HEK293 (cell line): ENCODE data around the gene GOLGA3.

Source experiments
- BCL11A ChIP-seq: fragments of 450-650 bp; formaldehyde crosslinking; IDR thresholded peaks from 2 replicates; pipeline ENCODE4 v1.5.1; 2016; ENCODE audit warnings: low read depth, missing biosample characterization, missing genetic modification characterization
- EGR2 ChIP-seq: fragments of 450-650 bp; formaldehyde crosslinking; IDR thresholded peaks from 2 replicates; pipeline ENCODE4 v1.5.1; 2016; ENCODE audit warnings: low read depth, missing biosample characterization, missing genetic modification characterization
- GLI4 ChIP-seq: fragments of 450-650 bp; formaldehyde crosslinking; IDR thresholded peaks from 2 replicates; pipeline ENCODE4 v1.5.1; 2016; ENCODE audit warnings: missing biosample characterization, missing genetic modification characterization
- GLIS2 ChIP-seq: fragments of 450-650 bp; formaldehyde crosslinking; IDR thresholded peaks from 2 replicates; pipeline ENCODE4 v1.5.1; 2016; ENCODE audit warnings: missing biosample characterization, missing genetic modification characterization
- HIC1 ChIP-seq: fragments of 450-650 bp; formaldehyde crosslinking; IDR thresholded peaks from 2 replicates; pipeline ENCODE4 v1.5.1; 2016; ENCODE audit warnings: missing biosample characterization, missing genetic modification characterization
- MZF1 ChIP-seq: fragments of 450-650 bp; formaldehyde crosslinking; IDR thresholded peaks from 2 replicates; pipeline ENCODE4 v1.5.1; 2017; ENCODE audit warnings: missing biosample characterization, missing genetic modification characterization, borderline replicate concordance
- PATZ1 ChIP-seq: fragments of 450-650 bp; formaldehyde crosslinking; IDR thresholded peaks from 2 replicates; pipeline ENCODE4 v1.5.1; 2016; ENCODE audit warnings: missing biosample characterization, missing genetic modification characterization
- SCRT2 ChIP-seq: fragments of 450-650 bp; formaldehyde crosslinking; IDR thresholded peaks from 2 replicates; pipeline ENCODE4 v1.5.1; 2016; ENCODE audit warnings: missing biosample characterization, missing genetic modification characterization
- SETDB1 ChIP-seq: IDR thresholded peaks from one replicate; pipeline ENCODE4 v1.6.1; 2017; ENCODE audit warnings: mild to moderate bottlenecking, low read length, moderate library complexity, mixed read lengths; ENCODE audit not compliant: insufficient read length
- SP7 ChIP-seq: fragments of 450-650 bp; formaldehyde crosslinking; IDR thresholded peaks from 2 replicates; pipeline ENCODE4 v1.5.1; 2016; ENCODE audit warnings: missing biosample characterization, missing genetic modification characterization
- ZBTB21 ChIP-seq: fragments of 450-650 bp; formaldehyde crosslinking; IDR thresholded peaks from 2 replicates; pipeline ENCODE4 v1.5.1; 2017; ENCODE audit warnings: missing biosample characterization, missing genetic modification characterization
- ZFP69B ChIP-seq: fragments of 450-650 bp; formaldehyde crosslinking; IDR thresholded peaks from 2 replicates; pipeline ENCODE4 v1.5.1; 2016; ENCODE audit warnings: missing biosample characterization, missing genetic modification characterization
- ZNF121 ChIP-seq: fragments of 450-650 bp; formaldehyde crosslinking; IDR thresholded peaks from 2 replicates; pipeline ENCODE4 v1.5.1; 2016; ENCODE audit warnings: missing biosample characterization, missing genetic modification characterization
- ZNF175 ChIP-seq: fragments of 450-650 bp; formaldehyde crosslinking; IDR thresholded peaks from 2 replicates; pipeline ENCODE4 v1.5.1; 2016; ENCODE audit warnings: missing biosample characterization, missing genetic modification characterization
- ZNF2 ChIP-seq: fragments of 450-650 bp; formaldehyde crosslinking; IDR thresholded peaks from 2 replicates; pipeline ENCODE4 v1.5.1; 2016; ENCODE audit warnings: missing biosample characterization, missing genetic modification characterization
- ZNF202 ChIP-seq: fragments of 450-650 bp; formaldehyde crosslinking; IDR thresholded peaks from 2 replicates; pipeline ENCODE4 v1.5.1; 2016; ENCODE audit warnings: missing biosample characterization, missing genetic modification characterization, borderline replicate concordance
- ZNF302 ChIP-seq: fragments of 450-650 bp; formaldehyde crosslinking; IDR thresholded peaks from 2 replicates; pipeline ENCODE4 v1.5.1; 2016; ENCODE audit warnings: missing biosample characterization, missing genetic modification characterization, low read depth
- ZNF335 ChIP-seq: fragments of 450-650 bp; formaldehyde crosslinking; conservative IDR thresholded peaks from 2 replicates; pipeline ENCODE4 v1.5.1; 2016; ENCODE audit warnings: missing biosample characterization, missing genetic modification characterization
- ZNF473 ChIP-seq: fragments of 450-650 bp; formaldehyde crosslinking; IDR thresholded peaks from 2 replicates; pipeline ENCODE4 v1.5.1; 2017; ENCODE audit warnings: missing biosample characterization, missing genetic modification characterization
- ZNF501 ChIP-seq: fragments of 450-650 bp; formaldehyde crosslinking; IDR thresholded peaks from 2 replicates; pipeline ENCODE4 v1.5.1; 2016; ENCODE audit warnings: missing biosample characterization, missing genetic modification characterization
- ZNF514 ChIP-seq: fragments of 450-650 bp; formaldehyde crosslinking; IDR thresholded peaks from 2 replicates; pipeline ENCODE4 v1.5.1; 2016; ENCODE audit warnings: missing biosample characterization, missing genetic modification characterization
- ZNF558 ChIP-seq: fragments of 450-650 bp; formaldehyde crosslinking; IDR thresholded peaks from 2 replicates; pipeline ENCODE4 v1.5.1; 2016; ENCODE audit warnings: missing biosample characterization, missing genetic modification characterization
- ZNF629 ChIP-seq: fragments of 450-650 bp; formaldehyde crosslinking; IDR thresholded peaks from 2 replicates; pipeline ENCODE4 v1.5.1; 2017; ENCODE audit warnings: missing biosample characterization, missing genetic modification characterization
- ZNF639 ChIP-seq: fragments of 450-650 bp; formaldehyde crosslinking; IDR thresholded peaks from 2 replicates; pipeline ENCODE4 v1.5.1; 2016; ENCODE audit warnings: missing biosample characterization, missing genetic modification characterization
- TF ChIP-seq, protein P1 (sequence below): fragments of 450-650 bp; formaldehyde crosslinking; IDR thresholded peaks from 2 replicates; pipeline ENCODE4 v1.5.1; 2016; ENCODE audit warnings: missing biosample characterization, missing genetic modification characterization, borderline replicate concordance
- TF ChIP-seq, protein P2 (sequence below): fragments of 450-650 bp; formaldehyde crosslinking; IDR thresholded peaks from 2 replicates; pipeline ENCODE4 v1.5.1; 2016; ENCODE audit warnings: missing biosample characterization, missing genetic modification characterization
- TF ChIP-seq, protein P3 (sequence below): fragments of 450-650 bp; formaldehyde crosslinking; IDR thresholded peaks from 2 replicates; pipeline ENCODE4 v1.5.1; 2017; ENCODE audit warnings: missing biosample characterization, missing genetic modification characterization

Gene GOLGA3

DNA sequence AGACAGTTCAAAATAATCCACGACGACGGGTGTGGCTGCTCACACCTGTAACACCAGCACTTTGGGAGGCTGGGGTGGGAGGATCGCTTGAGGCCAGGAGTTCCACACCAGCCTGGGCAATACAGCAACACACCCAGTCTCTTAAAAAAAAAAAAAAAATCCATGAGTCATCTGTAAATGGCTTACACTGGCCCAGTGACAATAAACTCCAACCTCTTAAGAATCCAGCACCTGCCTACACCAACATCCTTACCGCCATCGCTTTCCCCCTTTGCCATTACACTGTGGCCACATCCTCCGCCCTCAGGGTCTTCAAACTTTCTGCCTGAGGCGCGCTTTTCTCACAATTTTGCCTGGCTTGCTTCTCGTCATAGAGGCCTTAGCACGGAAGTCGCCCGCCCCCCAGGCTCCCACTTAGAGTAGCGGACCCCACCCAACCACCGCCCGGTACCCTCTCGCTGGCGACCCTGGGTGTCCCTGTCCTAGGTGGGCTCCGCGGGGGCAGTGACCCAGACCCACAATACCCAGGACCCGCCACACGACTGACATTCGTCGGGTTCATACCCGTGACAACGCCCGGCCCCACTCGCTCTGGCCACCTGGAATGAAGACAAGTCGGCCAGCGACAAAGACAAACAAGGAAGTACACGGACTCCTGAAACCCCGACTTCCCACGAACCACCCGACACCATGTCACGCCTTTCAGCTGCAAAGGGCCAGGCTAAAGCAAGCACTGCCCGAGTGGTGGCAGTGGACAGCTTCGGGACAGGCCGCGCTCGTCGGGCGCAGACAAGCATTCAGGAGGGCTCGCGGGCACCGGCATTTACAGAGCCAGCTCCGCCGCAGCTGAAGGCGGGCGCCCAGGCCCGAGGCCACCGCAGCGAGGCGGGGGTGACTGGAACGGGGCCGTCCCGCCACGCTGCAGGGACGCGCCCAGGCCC lies 636 bp downstream of the GOLGA3 start (continued):
- TF ChIP-seq, protein P1, sequence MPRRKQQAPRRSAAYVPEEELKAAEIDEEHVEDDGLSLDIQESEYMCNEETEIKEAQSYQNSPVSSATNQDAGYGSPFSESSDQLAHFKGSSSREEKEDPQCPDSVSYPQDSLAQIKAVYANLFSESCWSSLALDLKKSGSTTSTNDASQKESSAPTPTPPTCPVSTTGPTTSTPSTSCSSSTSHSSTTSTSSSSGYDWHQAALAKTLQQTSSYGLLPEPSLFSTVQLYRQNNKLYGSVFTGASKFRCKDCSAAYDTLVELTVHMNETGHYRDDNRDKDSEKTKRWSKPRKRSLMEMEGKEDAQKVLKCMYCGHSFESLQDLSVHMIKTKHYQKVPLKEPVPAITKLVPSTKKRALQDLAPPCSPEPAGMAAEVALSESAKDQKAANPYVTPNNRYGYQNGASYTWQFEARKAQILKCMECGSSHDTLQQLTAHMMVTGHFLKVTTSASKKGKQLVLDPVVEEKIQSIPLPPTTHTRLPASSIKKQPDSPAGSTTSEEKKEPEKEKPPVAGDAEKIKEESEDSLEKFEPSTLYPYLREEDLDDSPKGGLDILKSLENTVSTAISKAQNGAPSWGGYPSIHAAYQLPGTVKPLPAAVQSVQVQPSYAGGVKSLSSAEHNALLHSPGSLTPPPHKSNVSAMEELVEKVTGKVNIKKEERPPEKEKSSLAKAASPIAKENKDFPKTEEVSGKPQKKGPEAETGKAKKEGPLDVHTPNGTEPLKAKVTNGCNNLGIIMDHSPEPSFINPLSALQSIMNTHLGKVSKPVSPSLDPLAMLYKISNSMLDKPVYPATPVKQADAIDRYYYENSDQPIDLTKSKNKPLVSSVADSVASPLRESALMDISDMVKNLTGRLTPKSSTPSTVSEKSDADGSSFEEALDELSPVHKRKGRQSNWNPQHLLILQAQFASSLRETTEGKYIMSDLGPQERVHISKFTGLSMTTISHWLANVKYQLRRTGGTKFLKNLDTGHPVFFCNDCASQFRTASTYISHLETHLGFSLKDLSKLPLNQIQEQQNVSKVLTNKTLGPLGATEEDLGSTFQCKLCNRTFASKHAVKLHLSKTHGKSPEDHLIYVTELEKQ: no peak
- TF ChIP-seq ZNF473 (no peak), ZNF558 (tag by site-specific recombination) (0 out of 2 replicates have a peak, but pooled peaks have one; percentile 31), SCRT2 (tag by site-specific recombination) (peak; percentile 67), ZFP69B (tag by site-specific recombination) (0 out of 2 replicates have a peak, but pooled peaks have one; percentile 39), MZF1 (tag by site-specific recombination) (no peak), ZNF202 (tag by site-specific recombination) (no peak), ZNF501 (tag by site-specific recombination) (no peak), ZNF629 (tag by site-specific recombination) (peak; percentile 56; the same call in 1 of the 2 replicates), ZNF2 (no peak), ZNF514 (tag by site-specific recombination) (no peak), BCL11A (tag by site-specific recombination) (0 out of 2 replicates have a peak, but pooled peaks have one; percentile 27), PATZ1 (tag by site-specific recombination) (0 out of 2 replicates have a peak, but pooled peaks have one; percentile 24), ZBTB21 (tag by site-specific recombination) (no peak), ZNF302 (tag by site-specific recombination) (no peak), ZNF335 (tag by site-specific recombination) (peak; percentile 97), ZNF121 (peak; percentile 30; the same call in 1 of the 2 replicates), HIC1 (tag by site-specific recombination) (peak; percentile 40; the same call in 1 of the 2 replicates), GLI4 (tag by site-specific recombination) (no peak), EGR2 (peak; percentile 41; the same call in 1 of the 2 replicates), SP7 (tag by site-specific recombination) (peak; percentile 61; the same call in 1 of the 2 replicates), GLIS2 (peak; percentile 52), ZNF639 (tag by site-specific recombination) (peak; percentile 28; the same call in 1 of the 2 replicates), ZNF175 (tag by site-specific recombination) (no peak), SETDB1 (no peak)
- TF ChIP-seq, protein P2, sequence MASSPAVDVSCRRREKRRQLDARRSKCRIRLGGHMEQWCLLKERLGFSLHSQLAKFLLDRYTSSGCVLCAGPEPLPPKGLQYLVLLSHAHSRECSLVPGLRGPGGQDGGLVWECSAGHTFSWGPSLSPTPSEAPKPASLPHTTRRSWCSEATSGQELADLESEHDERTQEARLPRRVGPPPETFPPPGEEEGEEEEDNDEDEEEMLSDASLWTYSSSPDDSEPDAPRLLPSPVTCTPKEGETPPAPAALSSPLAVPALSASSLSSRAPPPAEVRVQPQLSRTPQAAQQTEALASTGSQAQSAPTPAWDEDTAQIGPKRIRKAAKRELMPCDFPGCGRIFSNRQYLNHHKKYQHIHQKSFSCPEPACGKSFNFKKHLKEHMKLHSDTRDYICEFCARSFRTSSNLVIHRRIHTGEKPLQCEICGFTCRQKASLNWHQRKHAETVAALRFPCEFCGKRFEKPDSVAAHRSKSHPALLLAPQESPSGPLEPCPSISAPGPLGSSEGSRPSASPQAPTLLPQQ (tag by site-specific recombination): peak; percentile 40; the same call in 1 of the 2 replicates
- TF ChIP-seq, protein P3, sequence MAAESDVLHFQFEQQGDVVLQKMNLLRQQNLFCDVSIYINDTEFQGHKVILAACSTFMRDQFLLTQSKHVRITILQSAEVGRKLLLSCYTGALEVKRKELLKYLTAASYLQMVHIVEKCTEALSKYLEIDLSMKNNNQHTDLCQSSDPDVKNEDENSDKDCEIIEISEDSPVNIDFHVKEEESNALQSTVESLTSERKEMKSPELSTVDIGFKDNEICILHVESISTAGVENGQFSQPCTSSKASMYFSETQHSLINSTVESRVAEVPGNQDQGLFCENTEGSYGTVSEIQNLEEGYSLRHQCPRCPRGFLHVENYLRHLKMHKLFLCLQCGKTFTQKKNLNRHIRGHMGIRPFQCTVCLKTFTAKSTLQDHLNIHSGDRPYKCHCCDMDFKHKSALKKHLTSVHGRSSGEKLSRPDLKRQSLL: no peak
